Peyer's patch (tissue), 4 donors: Measurements from ENCODE around the gene WDR48. TPM values are rescaled to one million over a fixed set of nuclear protein-coding genes. Genes with fewer than 3 reads are reported as not detected.

Experiments
- DNase-seq, 3 donors: peaks; one replicate each; pipeline ENCODE4 v3.0.0-alpha.2; 2017 to 2019
- H3K27ac ChIP-seq, 4 donors: fragments of 200-600 bp; sonication (generic); one replicate each; pipeline ENCODE4 v1.5.1; 2016 to 2019
- H3K27me3 ChIP-seq, 2 donors: fragments of 200-600 bp; sonication (generic); one replicate each; pipeline ENCODE4 v1.5.1; 2019
- H3K36me3 ChIP-seq, 3 donors: fragments of 200-600 bp; sonication (generic); one replicate each; pipeline ENCODE4 v1.5.1; 2016 to 2019
- H3K4me1 ChIP-seq, 4 donors: fragments of 200-600 bp; sonication (generic); one replicate each; pipeline ENCODE4 v1.5.1; 2016 to 2019
- H3K4me3 ChIP-seq, 4 donors: fragments of 200-600 bp; sonication (generic); 1 replicate in 3 of 4; 2 replicates in 1 of 4; pipeline ENCODE4 v1.5.1; 2016 to 2019; ENCODE audit warnings: mild to moderate bottlenecking in 1 of 4
- H3K9me3 ChIP-seq, 4 donors: fragments of 200-600 bp; sonication (generic); one replicate each; pipeline ENCODE4 v1.5.1; 2016 to 2019; ENCODE audit warnings: mild to moderate bottlenecking in 1 of 4
- POLR2A ChIP-seq, 2 donors: fragments of 450-650 bp; IDR thresholded peaks; one replicate each; pipeline ENCODE4 v1.5.1; 2017; ENCODE audit warnings: antibody characterized with exemption in 2 of 2, mild to moderate bottlenecking in 2 of 2, moderate library complexity in 2 of 2
- total RNA-seq, 4 donors: library from RNA; depleted of rRNA; stranded (reverse); fragments of >200 nt; gene quantifications; one replicate each; pipeline ENCODE4 v1.1.0, GENCODE V29; 2016
- TF ChIP-seq, protein P1 (sequence below), 6 experiments: fragments of 450-650 bp in 4 of 6; fragments of 200-600 bp in 2 of 6; sonication (generic) in 1 of 6; IDR thresholded peaks; one replicate each; pipeline ENCODE4 v1.5.1; 2017 to 2019; ENCODE audit warnings: antibody characterized with exemption in 6 of 6, mild to moderate bottlenecking in 3 of 6, moderate library complexity in 1 of 6

WDR48 gene
- total RNA-seq, 4 donors from 2014 or later, result 24.2 to 35.5 (median 31.2) TPM

DNA sequence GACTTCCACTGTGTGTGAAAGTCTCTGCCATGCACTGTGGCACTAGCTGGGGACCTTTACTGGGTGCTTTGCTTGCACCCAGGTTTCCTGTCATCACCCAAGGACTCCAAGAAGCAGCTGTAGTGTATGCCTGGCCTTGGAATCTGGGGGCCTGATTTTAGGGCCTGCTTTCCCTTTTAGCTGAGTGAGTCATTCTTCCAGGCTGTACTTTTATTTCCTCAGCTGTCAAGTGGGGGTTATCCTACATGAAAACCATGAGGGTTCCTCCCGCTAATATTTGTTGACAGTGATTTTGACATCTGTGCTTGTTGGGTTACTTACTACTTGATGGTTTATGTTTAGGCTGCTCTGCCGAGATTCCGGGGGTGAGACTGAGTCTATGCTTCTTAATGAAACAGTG lies 37.1 kb downstream of the WDR48 start:
- H3K27me3 ChIP-seq, result no peaks in the 10 kb centered on the region
- no peak overlapping the region for H3K27ac ChIP-seq
- TF ChIP-seq, protein P1, sequence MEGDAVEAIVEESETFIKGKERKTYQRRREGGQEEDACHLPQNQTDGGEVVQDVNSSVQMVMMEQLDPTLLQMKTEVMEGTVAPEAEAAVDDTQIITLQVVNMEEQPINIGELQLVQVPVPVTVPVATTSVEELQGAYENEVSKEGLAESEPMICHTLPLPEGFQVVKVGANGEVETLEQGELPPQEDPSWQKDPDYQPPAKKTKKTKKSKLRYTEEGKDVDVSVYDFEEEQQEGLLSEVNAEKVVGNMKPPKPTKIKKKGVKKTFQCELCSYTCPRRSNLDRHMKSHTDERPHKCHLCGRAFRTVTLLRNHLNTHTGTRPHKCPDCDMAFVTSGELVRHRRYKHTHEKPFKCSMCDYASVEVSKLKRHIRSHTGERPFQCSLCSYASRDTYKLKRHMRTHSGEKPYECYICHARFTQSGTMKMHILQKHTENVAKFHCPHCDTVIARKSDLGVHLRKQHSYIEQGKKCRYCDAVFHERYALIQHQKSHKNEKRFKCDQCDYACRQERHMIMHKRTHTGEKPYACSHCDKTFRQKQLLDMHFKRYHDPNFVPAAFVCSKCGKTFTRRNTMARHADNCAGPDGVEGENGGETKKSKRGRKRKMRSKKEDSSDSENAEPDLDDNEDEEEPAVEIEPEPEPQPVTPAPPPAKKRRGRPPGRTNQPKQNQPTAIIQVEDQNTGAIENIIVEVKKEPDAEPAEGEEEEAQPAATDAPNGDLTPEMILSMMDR (IDR thresholded peaks at IDR 0.05), result no peak
- peaks cover 0 to 93% (median 0%) of the 10 kb centered on the region in 3 donors for H3K36me3 ChIP-seq
- H3K9me3 ChIP-seq, result no peaks in the 10 kb centered on the region
- no peak overlapping the region for H3K4me3 ChIP-seq
- DNase-seq, result no peak
- H3K4me1 ChIP-seq, result peaks cover 0 to 3% (median 0%) of the 10 kb centered on the region in 4 donors

- H3K36me3 ChIP-seq, result peaks cover 0 to 92% (median 0%) of the 10 kb centered on the region in 3 donors
Measured at GRCh38 chr3:39090922-39091321, 39.1 kb downstream of the WDR48 start.

DNA sequence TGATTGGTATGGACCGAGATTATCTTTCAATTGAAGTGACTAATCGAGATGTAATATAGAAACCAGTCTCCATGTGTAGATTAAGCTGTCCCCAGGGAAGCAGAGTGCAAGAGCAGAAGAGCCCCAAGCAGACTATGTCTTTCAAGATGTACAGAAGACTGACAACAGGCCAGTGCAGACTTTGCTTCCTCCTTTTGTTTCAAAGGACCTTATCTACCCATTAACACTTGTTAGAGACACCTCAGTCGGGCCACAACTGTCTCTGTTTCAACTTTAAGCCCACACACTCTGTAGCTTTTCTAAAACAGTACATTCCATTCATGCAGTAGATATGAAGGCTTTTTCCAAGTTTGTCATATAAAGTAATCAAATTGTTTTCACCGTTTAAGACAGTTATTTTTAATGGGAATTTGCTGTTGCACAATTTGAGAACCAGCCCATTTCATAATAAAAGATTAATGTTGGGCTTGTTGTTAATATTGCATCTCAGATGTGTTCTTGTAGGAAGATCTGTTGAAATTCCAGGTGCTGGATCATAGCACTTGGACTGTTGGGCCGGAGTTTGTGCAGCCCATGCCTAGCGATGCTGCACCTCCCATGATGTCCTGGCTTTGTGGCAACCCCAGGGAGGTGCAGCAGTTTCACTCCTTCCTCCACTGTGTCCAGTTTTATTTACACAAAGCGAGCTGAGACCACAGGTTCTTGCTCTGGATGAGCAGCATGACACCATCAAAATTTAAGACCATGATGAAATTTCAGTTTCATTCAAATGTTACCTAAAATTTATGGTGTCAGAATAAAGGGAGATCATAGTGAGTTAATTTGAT lies 43.2 kb downstream of the WDR48 start:
- Histone ChIP-seq H3K4me3 (no peak overlapping the region), H3K27ac (no peak overlapping the region), H3K4me1 (no peaks in the 10 kb centered on the region), H3K9me3 (no peaks in the 10 kb centered on the region), H3K27me3 (no peaks in the 10 kb centered on the region), H3K36me3 (peaks cover 0 to 92% (median 0%) of the 10 kb centered on the region in 3 donors)
- DNase-seq, result no peak
- TF ChIP-seq, protein P1 (IDR thresholded peaks at IDR 0.05), result no peak
- TF ChIP-seq POLR2A (IDR thresholded peaks at IDR 0.05), result no peak

More at GRCh38 chr3:39090922-39091321, 39.1 kb downstream of the WDR48 start:
- no peaks in the 10 kb centered on the region for H3K27me3 ChIP-seq
- H3K9me3 ChIP-seq, result no peaks in the 10 kb centered on the region
- TF ChIP-seq, protein P1 (IDR thresholded peaks at IDR 0.05), result no peak
- TF ChIP-seq POLR2A (IDR thresholded peaks at IDR 0.05), result no peak
- peaks cover 0 to 3% (median 0%) of the 10 kb centered on the region in 4 donors for H3K4me1 ChIP-seq
- no peak overlapping the region for H3K27ac ChIP-seq
- no peak overlapping the region for H3K4me3 ChIP-seq
- DNase-seq, result no peak

GRCh38 chr3:39095778-39096177 lies 44.0 kb downstream of the WDR48 start:
- no peak for DNase-seq
- no peaks in the 10 kb centered on the region for H3K4me1 ChIP-seq
- H3K27ac ChIP-seq, result no peak overlapping the region
- H3K9me3 ChIP-seq, result no peaks in the 10 kb centered on the region
- H3K27me3 ChIP-seq, result no peaks in the 10 kb centered on the region
- H3K4me3 ChIP-seq, result no peak overlapping the region
- peaks cover 0 to 94% (median 0%) of the 10 kb centered on the region in 3 donors for H3K36me3 ChIP-seq
- TF ChIP-seq, protein P1 (IDR thresholded peaks at IDR 0.05), result no peak
- TF ChIP-seq POLR2A (IDR thresholded peaks at IDR 0.05), result no peak

DNA sequence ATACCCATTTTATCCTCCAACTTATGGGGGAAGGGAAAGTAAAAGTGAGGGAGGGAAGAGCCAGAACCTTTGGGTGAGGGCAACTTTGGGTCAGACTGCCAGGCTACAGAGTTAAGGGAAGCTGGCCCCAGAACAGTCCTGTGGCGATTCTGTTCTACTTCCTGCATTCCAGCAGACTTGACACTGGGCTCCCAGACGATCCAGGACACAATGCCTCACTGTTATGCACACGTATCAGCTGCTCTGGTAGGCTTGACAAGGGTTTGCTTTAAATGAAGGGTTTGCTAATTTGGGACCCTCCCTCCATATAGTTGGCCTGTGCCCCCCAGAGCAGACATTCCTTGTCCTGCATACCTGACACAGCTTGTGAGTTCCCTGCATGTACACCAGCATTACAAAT lies 45.0 kb downstream of the WDR48 start:
- H3K36me3 ChIP-seq, result peaks cover 0 to 87% (median 0%) of the 10 kb centered on the region in 3 donors
- H3K4me1 ChIP-seq, result peaks cover 0 to 3% (median 0%) of the 10 kb centered on the region in 4 donors
- DNase-seq, result no peak
- no peak overlapping the region for H3K4me3 ChIP-seq
- H3K9me3 ChIP-seq, result no peaks in the 10 kb centered on the region
- no peak for TF ChIP-seq POLR2A (IDR thresholded peaks at IDR 0.05)
- TF ChIP-seq, protein P1 (IDR thresholded peaks at IDR 0.05), result no peak
- no peak overlapping the region for H3K27ac ChIP-seq
- no peaks in the 10 kb centered on the region for H3K27me3 ChIP-seq
